H1 (cell line): ENCODE data around the gene CPZ. TPM values are rescaled to one million over a fixed set of nuclear protein-coding genes. Genes with fewer than 3 reads are reported as not detected.

ENCODE experiments used
- CTCF ChIA-PET: fragments of 300-600 bp; sonication (Branson Sonifier 250); formaldehyde crosslinking; loops from one replicate; lab custom pipeline; 2021; ENCODE audit not compliant: partially characterized antibody; lab: Charles Lee
- POLR2A ChIA-PET: fragments of 300-600 bp; sonication (Branson Sonifier 250); formaldehyde crosslinking; loops from one replicate; lab custom pipeline; 2021; ENCODE audit warnings: inconsistent platforms; ENCODE audit not compliant: partially characterized antibody; lab: Charles Lee
- DNase-seq, 2 experiments: peaks; one replicate each; pipeline versions ENCODE4 v3.0.0 to v3.0.0-alpha.2; 2010 to 2022; ENCODE audit warnings: low spot score in 2 of 2, low read depth in 1 of 2, mixed read lengths in 1 of 2
- FAIRE-seq: peaks from 2 replicates; lab custom pipeline; 2011; peaks lifted over from hg19 to GRCh38; lab: Jason Lieb, UNC
- H2AFZ ChIP-seq: 2 replicates; pipeline ENCODE4 v1.8.1; 2012; ENCODE audit warnings: low read length, inconsistent platforms
- H2AK5ac ChIP-seq: 2 replicates; pipeline ENCODE4 v1.6.1; 2013; ENCODE audit warnings: low read depth, low read length
- H2BK120ac ChIP-seq: replicated peaks from 2 replicates; pipeline ENCODE3; 2013; ENCODE audit warnings: low read depth, low read length, inconsistent platforms
- H2BK12ac ChIP-seq: 2 replicates; pipeline ENCODE4 v1.6.1; 2013; ENCODE audit warnings: low read depth, low read length
- H2BK15ac ChIP-seq: 2 replicates; pipeline ENCODE4 v1.6.1; 2013; ENCODE audit warnings: low read length
- H2BK20ac ChIP-seq: 2 replicates; pipeline ENCODE4 v1.6.1; 2013; ENCODE audit warnings: low read length
- H2BK5ac ChIP-seq: 2 replicates; pipeline ENCODE4 v1.6.1; 2013; ENCODE audit warnings: low read depth, low read length
- H3K14ac ChIP-seq: 2 replicates; pipeline ENCODE4 v1.6.1; 2013; ENCODE audit warnings: inconsistent platforms; ENCODE audit not compliant: insufficient read length
- H3K18ac ChIP-seq: 2 replicates; pipeline ENCODE4 v1.6.1; 2013; ENCODE audit warnings: low read length; ENCODE audit errors: extremely low read depth
- H3K23ac ChIP-seq: 2 replicates; pipeline ENCODE4 v1.6.1; 2013; ENCODE audit warnings: inconsistent platforms; ENCODE audit not compliant: insufficient read length
- H3K23me2 ChIP-seq: 2 replicates; pipeline ENCODE4 v1.6.1; 2013; ENCODE audit warnings: low read depth, low read length
- H3K27ac ChIP-seq: 2 replicates; pipeline ENCODE4 v1.6.1; 2011; ENCODE audit warnings: low read depth, low read length, inconsistent platforms
- H3K27me3 ChIP-seq, 4 experiments: replicated peaks in 1 of 4; 1 replicate in 1 of 4; 2 replicates in 3 of 4; pipeline versions ENCODE4 v1.6.1 to v1.8.1; 2011 to 2013; ENCODE audit warnings: low read length in 3 of 4, mild to moderate bottlenecking in 3 of 4, inconsistent platforms in 2 of 4, mixed read lengths in 2 of 4, moderate library complexity in 1 of 4; ENCODE audit not compliant: control insufficient read depth in 3 of 4, insufficient read depth in 3 of 4; ENCODE audit errors: extremely low read depth in 1 of 4
- H3K36me3 ChIP-seq, 4 experiments: 2 replicates each; pipeline versions ENCODE4 v1.6.1 to v1.8.1; 2011 to 2013; ENCODE audit warnings: mild to moderate bottlenecking in 4 of 4, low read length in 3 of 4, moderate library complexity in 2 of 4, control low read depth in 1 of 4, inconsistent platforms in 1 of 4; ENCODE audit not compliant: insufficient read depth in 4 of 4, control insufficient read depth in 2 of 4
- H3K4ac ChIP-seq: replicated peaks from 2 replicates; pipeline ENCODE3; 2013; ENCODE audit warnings: low read length, low read depth, mixed read lengths, inconsistent platforms; ENCODE audit not compliant: insufficient read length
- H3K4me1 ChIP-seq, 4 experiments: replicated peaks in 1 of 4; 1 replicate in 1 of 4; 2 replicates in 3 of 4; pipeline versions ENCODE4 v1.6.1 to v1.8.1; 2011 to 2013; ENCODE audit warnings: low read length in 3 of 4, inconsistent platforms in 2 of 4, mixed read lengths in 1 of 4; ENCODE audit not compliant: insufficient read depth in 4 of 4, control insufficient read depth in 3 of 4
- H3K4me2 ChIP-seq, 2 experiments: 2 replicates each; pipeline versions ENCODE4 v1.6.1 to v1.8.1; 2011 to 2013; ENCODE audit warnings: low read depth in 2 of 2, low read length in 2 of 2, control low read depth in 1 of 2, inconsistent platforms in 1 of 2, mild to moderate bottlenecking in 1 of 2; ENCODE audit not compliant: insufficient read depth in 1 of 2
- H3K4me3 ChIP-seq, 4 experiments: fragments of 200-600, 300-600 bp in 1 of 4; sonication (generic), shearing (Covaris generic), sonication (Bioruptor Twin) in 1 of 4; 2 replicates each; pipeline versions ENCODE4 v1.5.1 to v1.8.1; 2011 to 2016; ENCODE audit warnings: low read length in 4 of 4, low read depth in 3 of 4, control low read depth in 2 of 4, inconsistent platforms in 2 of 4, mild to moderate bottlenecking in 2 of 4, mixed read lengths in 1 of 4, moderate library complexity in 1 of 4; ENCODE audit not compliant: insufficient read depth in 2 of 4; ENCODE audit errors: extremely low read depth in 1 of 4
- H3K56ac ChIP-seq: replicated peaks from 2 replicates; pipeline ENCODE3; 2013; ENCODE audit warnings: low read depth, mild to moderate bottlenecking, mixed read lengths, low read length, inconsistent platforms; ENCODE audit not compliant: insufficient read length
- H3K79me1 ChIP-seq: 2 replicates; pipeline ENCODE4 v1.6.1; 2013; ENCODE audit warnings: low read depth, low read length, control low read depth
- H3K79me2 ChIP-seq, 2 experiments: 2 replicates each; pipeline versions ENCODE4 v1.6.1 to v1.8.1; 2012 to 2013; ENCODE audit warnings: low read length in 2 of 2, mild to moderate bottlenecking in 2 of 2, inconsistent platforms in 1 of 2; ENCODE audit not compliant: insufficient read depth in 2 of 2, control insufficient read depth in 1 of 2
- H3K9ac ChIP-seq, 4 experiments: replicated peaks in 1 of 4; 1 replicate in 1 of 4; 2 replicates in 3 of 4; pipeline versions ENCODE4 v1.6.1 to v1.8.1; 2011 to 2013; ENCODE audit warnings: low read depth in 3 of 4, low read length in 3 of 4, control low read depth in 2 of 4, mild to moderate bottlenecking in 2 of 4, moderate library complexity in 2 of 4, inconsistent platforms in 1 of 4; ENCODE audit errors: extremely low read depth in 1 of 4
- H3K9me3 ChIP-seq, 2 experiments: 2 replicates each; pipeline versions ENCODE4 v1.6.1 to v1.8.1; 2012 to 2013; ENCODE audit warnings: mild to moderate bottlenecking in 2 of 2, moderate library complexity in 2 of 2, control low read depth in 1 of 2, inconsistent platforms in 1 of 2, low read depth in 1 of 2, low read length in 1 of 2, mixed read lengths in 1 of 2; ENCODE audit not compliant: insufficient read depth in 2 of 2
- H4K20me1 ChIP-seq, 2 experiments: replicated peaks in 1 of 2; 2 replicates each; pipeline versions ENCODE3 to v1.8.1; 2011 to 2013; ENCODE audit warnings: inconsistent platforms in 2 of 2, low read length in 2 of 2, mild to moderate bottlenecking in 1 of 2; ENCODE audit not compliant: insufficient read depth in 2 of 2, control insufficient read depth in 1 of 2
- H4K5ac ChIP-seq: 2 replicates; pipeline ENCODE4 v1.6.1; 2013; ENCODE audit warnings: low read length, low read depth, mixed read lengths, inconsistent platforms; ENCODE audit not compliant: insufficient read length
- H4K8ac ChIP-seq: 2 replicates; pipeline ENCODE4 v1.8.0; 2013; ENCODE audit warnings: mild to moderate bottlenecking, moderate library complexity, low read length, inconsistent platforms; ENCODE audit not compliant: insufficient read depth; ENCODE audit errors: extremely low read depth
- H4K91ac ChIP-seq: replicated peaks from 2 replicates; pipeline ENCODE3; 2013; ENCODE audit warnings: low read length, mixed read lengths, inconsistent platforms; ENCODE audit not compliant: insufficient read length
- BCL11A ChIP-seq, 2 experiments: IDR thresholded peaks; one replicate each; pipeline ENCODE4 v1.6.1; 2011; ENCODE audit warnings: low read depth in 2 of 2, low read length in 2 of 2, mild to moderate bottlenecking in 2 of 2
- HDAC2 ChIP-seq, 2 experiments: fragments of 300-600 bp in 1 of 2; sonication (generic) in 1 of 2; IDR thresholded peaks; 2 replicates each; pipeline ENCODE4 v1.6.1; 2011 to 2012; ENCODE audit warnings: low read depth in 2 of 2, low read length in 2 of 2, mild to moderate bottlenecking in 2 of 2, moderate library complexity in 2 of 2, borderline replicate concordance in 1 of 2, inconsistent platforms in 1 of 2
- JUN ChIP-seq: IDR thresholded peaks from 2 replicates; pipeline ENCODE4 v1.6.1; 2011; ENCODE audit warnings: low read depth, mild to moderate bottlenecking, improper control_type of control experiment, low read length
- NANOG ChIP-seq: IDR thresholded peaks from 2 replicates; pipeline ENCODE4 v1.6.1; 2011; ENCODE audit warnings: low read length, low read depth, mild to moderate bottlenecking, inconsistent platforms; ENCODE audit not compliant: insufficient read depth, poor library complexity, severe bottlenecking
- RNF2 ChIP-seq: fragments of 200-900, 300-1000 bp; sonication (generic); IDR thresholded peaks from 2 replicates; pipeline ENCODE4 v1.7.1; 2016; ENCODE audit warnings: borderline replicate concordance, low read depth, mild to moderate bottlenecking, antibody characterized with exemption, low read length; ENCODE audit not compliant: poor library complexity, severe bottlenecking; ENCODE audit errors: missing control alignments
- SIN3A ChIP-seq, 2 experiments: IDR thresholded peaks in 1 of 2; conservative IDR thresholded peaks in 1 of 2; 2 replicates each; pipeline ENCODE4 v1.6.1; 2011 to 2012; ENCODE audit warnings: low read length in 2 of 2, improper control_type of control experiment in 1 of 2, low read depth in 1 of 2, mild to moderate bottlenecking in 1 of 2
- SIRT6 ChIP-seq: IDR thresholded peaks from one replicate; pipeline ENCODE4 v1.7.1; 2012; ENCODE audit warnings: low read length, inconsistent platforms
- WGBS, 2 experiments: shearing (Covaris generic) in 1 of 2; methylation state at CpG; one replicate each; pipeline versions ENCODE4 v1.1.6 to v1.1.7; 2013 to 2015; ENCODE audit warnings: low lambda C conversion rate in 2 of 2, mixed read lengths in 2 of 2, inconsistent platforms in 1 of 2, low coverage in 1 of 2, missing lambda C conversion rate in 1 of 2; ENCODE audit not compliant: insufficient replicate concordance in 2 of 2, insufficient coverage in 1 of 2, insufficient read length in 1 of 2; ENCODE audit errors: extremely low coverage in 1 of 2, missing lambda C conversion rate in 1 of 2; 5-methylcytosine and 5-hydroxymethylcytosine counted together
- polyA plus RNA-seq, 7 experiments: library from polyadenylated mRNA; depleted of rRNA in 3 of 7; stranded (reverse) in 5 of 7; unstranded in 2 of 7; fragments of >200 nt in 5 of 7; fragments of 200-250 nt in 2 of 7; gene quantifications; 1 replicate in 5 of 7; 2 replicates in 1 of 7; 4 replicates in 1 of 7; pipeline versions ENCODE4 v1.2.1 to v1.2.3, GENCODE V29; 2011 to 2013; ENCODE audit warnings: missing spikeins in 2 of 7, mixed read lengths in 2 of 7
- total RNA-seq: library from RNA; stranded (reverse); fragmentation: NEBNext Ultra II Directional; extraction: Animal tissue kit (Norgen Biotek cat#: 25700); gene quantifications from 2 replicates; pipeline ENCODE4 v1.2.1, GENCODE V29; 2021

CPZ gene
- total and polyA plus RNA-seq, 2 of the 8 experiments (the other 6 are each of a cell fraction or from before 2014, with no cell fraction given), result 28.8 to 40.7 TPM

- H2BK15ac ChIP-seq, result no peak overlapping the region
- no peak overlapping the region for H3K56ac ChIP-seq
- H2AK5ac ChIP-seq, result no peak overlapping the region
- no peak overlapping the region for H2BK12ac ChIP-seq
- no peaks in the 10 kb centered on the region for H3K9me3 ChIP-seq
- H3K79me2 ChIP-seq, result peaks cover 0 to 6% of the 10 kb centered on the region in 2 experiments; a peak in 1 of 4 replicates
- no peak overlapping the region for H3K9ac ChIP-seq
- no peak overlapping the region for H3K4me2 ChIP-seq
- no peak overlapping the region for H3K27ac ChIP-seq
- no peaks in the 10 kb centered on the region for H3K27me3 ChIP-seq
- H2BK20ac ChIP-seq, result no peak overlapping the region
- POLR2A ChIA-PET, result interaction anchor here (3.2 kb wide), 1 partner anchor 9 kb away, joined by 12 read pairs; the partner anchor contains the start of gene CPZ
- DNase-seq (no peak), FAIRE-seq (no peak)
- H3K4me1 ChIP-seq, result no peaks in the 10 kb centered on the region
- H3K4me3 ChIP-seq, result no peak overlapping the region
- H4K20me1 ChIP-seq, result peaks cover 6 to 17% of the 10 kb centered on the region in 2 experiments
- H3K79me1 ChIP-seq, result peaks cover 6% of the 10 kb centered on the region; the same call in 1 of the 2 replicates
- H3K14ac ChIP-seq, result no peak overlapping the region
- 80% methylated on average over 7 of the region's 10 CpGs; no CpG with 5 or more reads in 1 of the 2 experiments for WGBS, 2 experiments
- H3K36me3 ChIP-seq, result peaks cover 0 to 17% (median 7%) of the 10 kb centered on the region in 4 experiments; a peak in 4 of 8 replicates
- H3K23me2 ChIP-seq, result peaks cover 4% of the 10 kb centered on the region; the same call in 1 of the 2 replicates
- H2AFZ ChIP-seq, result no peak overlapping the region
- TF ChIP-seq SIN3A (conservative IDR thresholded peaks at IDR 0.05 in 1 of 2, IDR thresholded peaks at IDR 0.05 in 1 of 2; ENCODE audit: low read depth in 1 of 2, low read length in 2 of 2) (no peak), RNF2 (no peak), NANOG (no peak), HDAC2 (IDR thresholded peaks at IDR 0.05; ENCODE audit: borderline replicate concordance in 1 of 2, low read depth in 2 of 2, low read length in 2 of 2) (no peak), JUN (no peak), BCL11A (IDR thresholded peaks at IDR 0.05; ENCODE audit: low read depth in 2 of 2, low read length in 2 of 2) (no peak), SIRT6 (no peak)
- TF ChIP-seq, all 59 proteins: peak for 0
- Histone ChIP-seq H3K23ac (no peak overlapping the region), H2BK120ac (no peak overlapping the region), H4K91ac (no peak overlapping the region), H4K8ac (no peak overlapping the region), H3K18ac (no peak overlapping the region), H2BK5ac (0 out of 2 replicates have a peak overlapping the region, but pooled peaks have one; percentile 44), H4K5ac (no peak overlapping the region), H3K4ac (no peak overlapping the region)
- CTCF ChIA-PET, result interaction anchor here (0.8 to 2.1 kb wide), 3 partner anchors 12 to 433 kb away, joined by 3 to 11 read pairs (median 3); no protein-coding TSS in a partner anchor
Observed at GRCh38 chr4:8601556-8601955, 9.0 kb downstream of the CPZ start.
